Muscle layer of duodenum (tissue), 2 donors: ENCODE data around the gene SGO2.

Experiments used
- H3K27ac ChIP-seq: one replicate; pipeline ENCODE4 v1.7.0; 2013; ENCODE audit warnings: mild to moderate bottlenecking, low read length
- H3K27me3 ChIP-seq: one replicate; pipeline ENCODE4 v1.7.0; 2013; ENCODE audit warnings: low read depth, mild to moderate bottlenecking, control low read depth, low read length
- H3K36me3 ChIP-seq, 2 donors: one replicate each; pipeline ENCODE4 v1.7.0; 2013; ENCODE audit warnings: low read length in 2 of 2, control low read depth in 1 of 2, mild to moderate bottlenecking in 1 of 2; ENCODE audit not compliant: insufficient read depth in 2 of 2, control insufficient read depth in 1 of 2
- H3K4me1 ChIP-seq, 2 donors: one replicate each; pipeline ENCODE4 v1.7.0; 2013; ENCODE audit warnings: low read length in 2 of 2, mild to moderate bottlenecking in 2 of 2, control low read depth in 1 of 2, moderate library complexity in 1 of 2; ENCODE audit not compliant: insufficient read depth in 2 of 2, control insufficient read depth in 1 of 2
- H3K4me3 ChIP-seq, 2 donors: one replicate each; pipeline ENCODE4 v1.7.0; 2013; ENCODE audit warnings: low read length in 2 of 2, low read depth in 1 of 2, mild to moderate bottlenecking in 1 of 2
- H3K9me3 ChIP-seq, 2 donors: one replicate each; pipeline ENCODE4 v1.7.0; 2013; ENCODE audit warnings: low read length in 2 of 2, control low read depth in 1 of 2, mild to moderate bottlenecking in 1 of 2; ENCODE audit not compliant: control insufficient read depth in 1 of 2
- donor health status: healthy.

The SGO2 gene

GRCh38 chr2:200578778-200579177 is 52.8 kb downstream of the SGO2 start:
- H3K9me3 ChIP-seq = no peaks in the 10 kb centered on the region
- no peak overlapping the region for H3K4me3 ChIP-seq
- no peak overlapping the region for H3K27ac ChIP-seq
- H3K36me3 ChIP-seq = no peaks in the 10 kb centered on the region
- no peaks in the 10 kb centered on the region for H3K4me1 ChIP-seq
- H3K27me3 ChIP-seq = no peaks in the 10 kb centered on the region

GRCh38 chr2:200584639-200585038 is 58.6 kb downstream of the SGO2 start:
- H3K36me3 ChIP-seq = no peaks in the 10 kb centered on the region
- H3K27ac ChIP-seq = no peak overlapping the region
- H3K9me3 ChIP-seq = no peaks in the 10 kb centered on the region
- no peaks in the 10 kb centered on the region for H3K27me3 ChIP-seq
- no peaks in the 10 kb centered on the region for H3K4me1 ChIP-seq
- no peak overlapping the region for H3K4me3 ChIP-seq

GRCh38 chr2:200585340-200585729 is 59.3 kb downstream of the SGO2 start:
- Histone ChIP-seq H3K4me1 (no peaks in the 10 kb centered on the region), H3K36me3 (no peaks in the 10 kb centered on the region), H3K9me3 (no peaks in the 10 kb centered on the region), H3K27ac (no peak overlapping the region), H3K4me3 (peak overlapping the region; percentile 73 to 77), H3K27me3 (no peaks in the 10 kb centered on the region)

- Histone ChIP-seq H3K4me3 (peak within 1 kb of the TSS; percentile 73 to 77), H3K4me1 (no peaks in the 10 kb centered on the region), H3K27ac (peak within 1 kb of the TSS; percentile 3), H3K27me3 (no peaks in the 10 kb centered on the region), H3K36me3 (no peaks in the 10 kb centered on the region), H3K9me3 (no peaks in the 10 kb centered on the region)
These were observed 60.0 kb downstream of the SGO2 start, which contains the start of gene AOX1 for GRCh38 chr2:200585730-200586643. Gene AOX1 (plus strand): TSS chr2:200586014. CDS start chr2:200586109, 95 bp downstream.

GRCh38 chr2:200586644-200586975 is 60.6 kb downstream of the SGO2 start:
- peak overlapping the region; percentile 73 to 77 for H3K4me3 ChIP-seq
- no peaks in the 10 kb centered on the region for H3K4me1 ChIP-seq
- peak overlapping the region; percentile 3 for H3K27ac ChIP-seq
- H3K9me3 ChIP-seq = no peaks in the 10 kb centered on the region
- no peaks in the 10 kb centered on the region for H3K36me3 ChIP-seq
- H3K27me3 ChIP-seq = no peaks in the 10 kb centered on the region

- H3K36me3 ChIP-seq = no peaks in the 10 kb centered on the region
- H3K4me3 ChIP-seq = peak overlapping the region in 1 of 2 donors; percentile 77
- H3K4me1 ChIP-seq = no peaks in the 10 kb centered on the region
- H3K27me3 ChIP-seq = no peaks in the 10 kb centered on the region
- no peaks in the 10 kb centered on the region for H3K9me3 ChIP-seq
- no peak overlapping the region for H3K27ac ChIP-seq
These were observed 61.1 kb downstream of the SGO2 start for GRCh38 chr2:200587007-200587616.

- H3K27me3 ChIP-seq = no peaks in the 10 kb centered on the region
These were observed 62.2 kb downstream of the SGO2 start for GRCh38 chr2:200588076-200588678.

GRCh38 chr2:200590090-200590489 is 64.1 kb downstream of the SGO2 start:
- Histone ChIP-seq H3K36me3 (no peaks in the 10 kb centered on the region), H3K4me3 (no peak overlapping the region), H3K4me1 (no peaks in the 10 kb centered on the region), H3K27ac (no peak overlapping the region), H3K27me3 (no peaks in the 10 kb centered on the region), H3K9me3 (no peaks in the 10 kb centered on the region)

More at GRCh38 chr2:200588076-200588678, 62.2 kb downstream of the SGO2 start:
- H3K27ac ChIP-seq = no peak overlapping the region
- no peaks in the 10 kb centered on the region for H3K4me1 ChIP-seq
- H3K36me3 ChIP-seq = no peaks in the 10 kb centered on the region
- no peak overlapping the region for H3K4me3 ChIP-seq
- no peaks in the 10 kb centered on the region for H3K9me3 ChIP-seq

GRCh38 chr2:200591308-200591707 is 65.3 kb downstream of the SGO2 start:
- Histone ChIP-seq H3K4me3 (no peak overlapping the region), H3K9me3 (no peaks in the 10 kb centered on the region), H3K27ac (no peak overlapping the region), H3K36me3 (peaks cover 0 to 8% of the 10 kb centered on the region in 2 donors), H3K27me3 (no peaks in the 10 kb centered on the region), H3K4me1 (no peaks in the 10 kb centered on the region)

GRCh38 chr2:200592406-200593075 is 66.5 kb downstream of the SGO2 start:
- Histone ChIP-seq H3K36me3 (peaks cover 0 to 13% of the 10 kb centered on the region in 2 donors), H3K4me1 (no peaks in the 10 kb centered on the region), H3K4me3 (no peak overlapping the region), H3K27me3 (no peaks in the 10 kb centered on the region), H3K9me3 (no peaks in the 10 kb centered on the region), H3K27ac (no peak overlapping the region)

- Histone ChIP-seq H3K4me1 (no peaks in the 10 kb centered on the region), H3K27ac (no peak overlapping the region), H3K36me3 (peaks cover 0 to 13% of the 10 kb centered on the region in 2 donors), H3K27me3 (no peaks in the 10 kb centered on the region), H3K9me3 (no peaks in the 10 kb centered on the region), H3K4me3 (no peak overlapping the region)
These were observed 67.9 kb downstream of the SGO2 start for GRCh38 chr2:200593905-200594304.
